ENCODE measurements around the gene NOBOX. TPM values are rescaled to one million over a fixed set of nuclear protein-coding genes. Genes with fewer than 3 reads are reported as not detected.

NOBOX gene
- total RNA-seq, 1 donor from 2014 or later, result not detected

Other genes starting within 250 kb of the NOBOX start
- gene CTAGE4, start 220.2 kb downstream of the NOBOX start, total RNA-seq, result 0.24 TPM
- 0.57 TPM for gene ARHGEF35, start 207.9 kb downstream of the NOBOX start, total RNA-seq
- not detected for gene OR2A42, start 164.1 kb downstream of the NOBOX start, total RNA-seq
- not detected for gene OR2A7, start 138.9 kb downstream of the NOBOX start, total RNA-seq
- not detected for gene CTAGE8, start 134.4 kb downstream of the NOBOX start, total RNA-seq
- 0.19 TPM for gene OR2A1, start 91.3 kb downstream of the NOBOX start, total RNA-seq
- gene ARHGEF5, start 48.3 kb downstream of the NOBOX start, total RNA-seq, result 0.89 TPM

Measured in cardiac septum (tissue), 1 donor.